RKO (cell line): Measurements from ENCODE around the gene ZDHHC5.
"Not testable (repeated sequence)": the region's sequence is repeated elsewhere in the genome, so short reads cannot be mapped to it uniquely, and the experiment has no call there.

Experiments used
- DNase-seq: peaks from one replicate; pipeline ENCODE4 v3.0.0-alpha.2; 2016; ENCODE audit warnings: low spot score

Gene ZDHHC5

GRCh38 chr11:57644748-57645688 is 22.9 kb upstream of the ZDHHC5 start:
- DNase-seq: peak; percentile 65

GRCh38 chr11:57645689-57646085 is 22.2 kb upstream of the ZDHHC5 start:
- no peak for DNase-seq

- no peak for DNase-seq
Observed at GRCh38 chr11:57646194-57646798, 21.6 kb upstream of the ZDHHC5 start.

- no peak for DNase-seq
Observed at GRCh38 chr11:57646799-57647303, 21.1 kb upstream of the ZDHHC5 start.

GRCh38 chr11:57647372-57647771 is 20.5 kb upstream of the ZDHHC5 start:
- DNase-seq: no peak

GRCh38 chr11:57647960-57648800 is 19.7 kb upstream of the ZDHHC5 start:
- no peak for DNase-seq

GRCh38 chr11:57648801-57649735 is 18.8 kb upstream of the ZDHHC5 start:
- no peak for DNase-seq

GRCh38 chr11:57649826-57650738 is 17.8 kb upstream of the ZDHHC5 start, which contains the start of gene YPEL4:
Gene YPEL4, minus strand, starts transcription at chr11:57649912. Its CDS starts 2,805 bp downstream, at chr11:57647107.
- peak; percentile 56 for DNase-seq

GRCh38 chr11:57650739-57651090 is 17.2 kb upstream of the ZDHHC5 start:
- DNase-seq: no peak

- no peak for DNase-seq
Observed at GRCh38 chr11:57651408-57651807, 16.5 kb upstream of the ZDHHC5 start.

GRCh38 chr11:57652230-57652629 is 15.7 kb upstream of the ZDHHC5 start:
- not testable (repeated sequence) for DNase-seq

- DNase-seq: no peak
Observed at GRCh38 chr11:57652662-57653061, 15.3 kb upstream of the ZDHHC5 start.

GRCh38 chr11:57653163-57653562 is 14.8 kb upstream of the ZDHHC5 start:
- no peak for DNase-seq

- no peak for DNase-seq
Observed at GRCh38 chr11:57656885-57657193, 11.1 kb upstream of the ZDHHC5 start.

GRCh38 chr11:57657194-57658022 is 10.5 kb upstream of the ZDHHC5 start, which contains the start of gene CLP1:
Gene CLP1, plus strand, starts transcription at chr11:57657762. Its CDS starts 1,715 bp downstream, at chr11:57659477.
- peak; percentile 98 for DNase-seq

- peak; percentile 39 for DNase-seq
Observed at GRCh38 chr11:57658023-57658361, 9.9 kb upstream of the ZDHHC5 start.

GRCh38 chr11:57659669-57660068 is 8.2 kb upstream of the ZDHHC5 start:
- DNase-seq: no peak

GRCh38 chr11:57662893-57663292 is 5.0 kb upstream of the ZDHHC5 start:
- DNase-seq: peak; percentile 35

GRCh38 chr11:57663975-57664374 is 3.9 kb upstream of the ZDHHC5 start:
- DNase-seq: no peak
